Left lung (tissue), 10 donors: Measurements from ENCODE around the gene FAM222A. TPM values are rescaled to one million over a fixed set of nuclear protein-coding genes. Genes with fewer than 3 reads are reported as not detected.

ENCODE experiments used
- ATAC-seq: fragments of 200-7000 bp; cut with Tn5 transposase; one replicate; pipeline ENCODE4 v1.9.1; 2020; ENCODE audit warnings: moderate library complexity
- DNase-seq, 4 donors: peaks; one replicate each; pipeline ENCODE4 v3.0.0-alpha.2; 2013 to 2020
- H3K27ac ChIP-seq, 2 donors: fragments of 200-600 bp; sonication (generic) in 1 of 2; one replicate each; pipeline versions ENCODE4 v1.5.0 to v1.8.0; 2020 to 2021
- H3K27me3 ChIP-seq, 2 donors: fragments of 200-600 bp; sonication (generic) in 1 of 2; one replicate each; pipeline versions ENCODE4 v1.5.0 to v1.8.0; 2020 to 2021
- H3K36me3 ChIP-seq, 2 donors: fragments of 200-600 bp; sonication (generic) in 1 of 2; one replicate each; pipeline versions ENCODE4 v1.5.0 to v1.8.0; 2020 to 2021
- H3K4me1 ChIP-seq, 2 donors: fragments of 200-600 bp; one replicate each; pipeline ENCODE4 v1.8.0; 2021
- H3K4me3 ChIP-seq, 2 donors: fragments of 200-600 bp; sonication (generic) in 1 of 2; one replicate each; pipeline versions ENCODE4 v1.5.0 to v1.8.0; 2020 to 2021; ENCODE audit warnings: mild to moderate bottlenecking in 1 of 2
- H3K9me3 ChIP-seq, 2 donors: fragments of 200-600 bp; sonication (generic) in 1 of 2; one replicate each; pipeline versions ENCODE4 v1.5.0 to v1.8.0; 2020 to 2021
- CTCF ChIP-seq, 2 donors: fragments of 200-600 bp; sonication (generic) in 1 of 2; IDR thresholded peaks; one replicate each; pipeline versions ENCODE4 v1.5.0 to v1.8.0; 2021; ENCODE audit warnings: antibody characterized with exemption in 2 of 2
- intact Hi-C, 2 donors: fragments of 100-400 bp; cut with DNase I; formaldehyde crosslinking; loops; one replicate each; pipeline versions ENCODE4 v1.11.2 to v1.14.2; 2022
- polyA plus RNA-seq, 6 donors: library from polyadenylated mRNA; unstranded; fragments of 120-200 nt; gene quantifications; one replicate each; pipeline ENCODE4 v1.2.1, GENCODE V29; 2013; ENCODE audit not compliant: insufficient read length in 6 of 6
- total RNA-seq, 2 donors: library from RNA; stranded (reverse); fragmentation: NEBNext Ultra II Directional; extraction: Animal tissue kit (Norgen Biotek cat#: 25700); gene quantifications; one replicate each; pipeline ENCODE4 v1.2.1, GENCODE V29; 2021
- donor health status: DM: no; HTN: yes; CAD: no.
- donor health status: DM: no; HTN: no; CAD: no.

FAM222A gene
- total and polyA plus RNA-seq, 8 donors, result 1.8 to 4.0 (median 2.6) TPM

GRCh38 chr12:109808876-109809646 is 95.4 kb downstream of the FAM222A start:
- Histone ChIP-seq H3K27ac (no peak overlapping the region), H3K4me3 (no peak overlapping the region), H3K9me3 (no peaks in the 10 kb centered on the region), H3K27me3 (no peaks in the 10 kb centered on the region), H3K36me3 (no peaks in the 10 kb centered on the region), H3K4me1 (peaks cover 0 to 6% of the 10 kb centered on the region in 2 donors)
- DNase-seq (no peak), ATAC-seq (no peak)
- TF ChIP-seq CTCF (IDR thresholded peaks at IDR 0.05), result no peak
- intact Hi-C loops, result loop anchor here in 1 of 2 donors (10.0 kb wide), 1 partner anchor 76 kb away; the partner anchor contains the start of gene GLTP

GRCh38 chr12:109810954-109811623 is 97.5 kb downstream of the FAM222A start:
- no peak for ATAC-seq
- Histone ChIP-seq H3K36me3 (no peaks in the 10 kb centered on the region), H3K27me3 (peaks cover 0 to 3% of the 10 kb centered on the region in 2 donors), H3K4me1 (no peaks in the 10 kb centered on the region), H3K4me3 (no peak overlapping the region), H3K9me3 (no peaks in the 10 kb centered on the region), H3K27ac (no peak overlapping the region)
- DNase-seq, result peak in 1 of 4 donors; percentile 27
- intact Hi-C loops, result no loop called here
- TF ChIP-seq CTCF (IDR thresholded peaks at IDR 0.05), result no peak

- H3K4me1 ChIP-seq, result no peaks in the 10 kb centered on the region
- H3K9me3 ChIP-seq, result no peaks in the 10 kb centered on the region
- no peak for ATAC-seq
- H3K36me3 ChIP-seq, result no peaks in the 10 kb centered on the region
- no peak for TF ChIP-seq CTCF (IDR thresholded peaks at IDR 0.05)
- intact Hi-C loops, result no loop called here
- H3K27ac ChIP-seq, result no peak overlapping the region
- DNase-seq, result peak in 1 of 4 donors; percentile 7
- peaks cover 0 to 3% of the 10 kb centered on the region in 2 donors for H3K27me3 ChIP-seq
- no peak overlapping the region for H3K4me3 ChIP-seq
Measured at GRCh38 chr12:109811624-109811995, 98.0 kb downstream of the FAM222A start.

- intact Hi-C loops, result no loop called here
Measured at GRCh38 chr12:109813810-109814416, 100.3 kb downstream of the FAM222A start.

More at GRCh38 chr12:109813810-109814416, 100.3 kb downstream of the FAM222A start:
- Histone ChIP-seq H3K27ac (no peak overlapping the region), H3K27me3 (peaks cover 0 to 3% of the 10 kb centered on the region in 2 donors), H3K4me3 (no peak overlapping the region), H3K36me3 (no peaks in the 10 kb centered on the region), H3K4me1 (peaks cover 0 to 3% of the 10 kb centered on the region in 2 donors), H3K9me3 (no peaks in the 10 kb centered on the region)
- TF ChIP-seq CTCF (IDR thresholded peaks at IDR 0.05), result no peak
- ATAC-seq (no peak), DNase-seq (no peak)
